GM21390 (cell line): ENCODE measurements around the gene HS6ST2.
"Not testable (repeated sequence)": the region's sequence is repeated elsewhere in the genome, so short reads cannot be mapped to it uniquely, and the experiment has no call there.

Experiments
- ATAC-seq: cut with Tn5 transposase; IDR thresholded peaks from one replicate; pipeline ENCODE4 v1.9.1; 2021; ENCODE audit not compliant: unreplicated experiment

HS6ST2 gene

GRCh38 chrX:132958091-132958703 is at the start of gene HS6ST2:
TSS of gene HS6ST2 (minus strand) at chrX:132958629.
- ATAC-seq, result no peak

- no peak for ATAC-seq
Observed at GRCh38 chrX:133007458-133007857, 49.0 kb upstream of the HS6ST2 start.

GRCh38 chrX:133005616-133006015 is 47.2 kb upstream of the HS6ST2 start:
- ATAC-seq, result no peak

- ATAC-seq, result no peak
Observed at GRCh38 chrX:133005042-133005441, 46.6 kb upstream of the HS6ST2 start.

- ATAC-seq, result no peak
Observed at GRCh38 chrX:132999209-132999608, 40.8 kb upstream of the HS6ST2 start.

- ATAC-seq, result no peak
Observed at GRCh38 chrX:132990835-132991234, 32.4 kb upstream of the HS6ST2 start.

GRCh38 chrX:132986556-132986955 is 28.1 kb upstream of the HS6ST2 start:
- no peak for ATAC-seq

- no peak for ATAC-seq
Observed at GRCh38 chrX:132984058-132984650, 25.7 kb upstream of the HS6ST2 start.

GRCh38 chrX:132983496-132983895 is 25.1 kb upstream of the HS6ST2 start:
- no peak for ATAC-seq

GRCh38 chrX:132980035-132980434 is 21.6 kb upstream of the HS6ST2 start:
- ATAC-seq, result not testable (repeated sequence)

GRCh38 chrX:132968296-132968949 is 10.0 kb upstream of the HS6ST2 start:
- no peak for ATAC-seq

- ATAC-seq, result no peak
Observed at GRCh38 chrX:132967049-132967448, 8.6 kb upstream of the HS6ST2 start.

- no peak for ATAC-seq
Observed at GRCh38 chrX:132965461-132965860, 7.0 kb upstream of the HS6ST2 start.

- ATAC-seq, result no peak
Observed at GRCh38 chrX:132961511-132961910, 3.1 kb upstream of the HS6ST2 start.

- no peak for ATAC-seq
Observed at GRCh38 chrX:132957211-132958090, 978 bp downstream of the HS6ST2 start.

- ATAC-seq, result no peak
Observed at GRCh38 chrX:132956421-132957210, 1.8 kb downstream of the HS6ST2 start.

- ATAC-seq, result no peak
Observed at GRCh38 chrX:132955690-132956089, 2.7 kb downstream of the HS6ST2 start.

- ATAC-seq, result no peak
Observed at GRCh38 chrX:132954323-132954722, 4.1 kb downstream of the HS6ST2 start.

- no peak for ATAC-seq
Observed at GRCh38 chrX:132953354-132953753, 5.1 kb downstream of the HS6ST2 start.

GRCh38 chrX:132948648-132949260 is 9.7 kb downstream of the HS6ST2 start:
- ATAC-seq, result no peak
